ENCODE results near the gene EGFL7.

DNA sequence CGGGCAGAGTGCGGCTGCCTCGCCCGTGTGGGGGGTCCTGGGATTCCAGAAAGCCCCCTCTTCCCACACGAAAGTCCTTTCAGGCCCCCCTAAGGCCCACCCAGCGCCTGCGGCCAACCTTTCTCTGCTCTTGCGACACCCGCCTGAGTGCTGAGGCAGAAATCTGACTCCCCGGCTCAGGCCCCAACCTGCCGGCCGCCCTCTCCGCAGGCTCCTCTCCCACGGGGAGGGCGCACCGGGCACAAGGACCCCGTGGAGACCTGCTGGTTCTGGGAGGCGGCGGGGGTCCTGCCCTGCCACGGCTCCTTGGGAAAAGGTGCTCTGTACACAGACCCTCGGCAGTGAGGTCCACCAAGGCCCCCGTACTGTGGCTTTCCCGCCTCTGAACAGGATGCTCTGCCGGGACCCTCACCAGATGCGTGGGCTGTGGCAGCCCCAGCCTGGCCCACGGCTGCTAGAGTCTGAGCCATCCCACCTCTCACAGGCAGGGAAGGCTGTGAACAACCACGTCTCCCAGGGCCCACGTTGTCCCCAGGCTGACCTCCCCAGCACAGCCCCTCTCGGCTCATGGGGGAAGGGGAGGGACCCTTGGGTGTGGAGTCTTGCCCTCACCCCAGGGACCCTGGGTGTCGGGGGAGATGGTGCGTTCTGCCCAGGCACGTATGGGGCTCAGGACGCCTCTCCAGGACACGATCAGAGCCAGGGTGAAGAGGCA, 41.5 kb upstream of the EGFL7 start:
- TF ChIP-seq, protein P1, sequence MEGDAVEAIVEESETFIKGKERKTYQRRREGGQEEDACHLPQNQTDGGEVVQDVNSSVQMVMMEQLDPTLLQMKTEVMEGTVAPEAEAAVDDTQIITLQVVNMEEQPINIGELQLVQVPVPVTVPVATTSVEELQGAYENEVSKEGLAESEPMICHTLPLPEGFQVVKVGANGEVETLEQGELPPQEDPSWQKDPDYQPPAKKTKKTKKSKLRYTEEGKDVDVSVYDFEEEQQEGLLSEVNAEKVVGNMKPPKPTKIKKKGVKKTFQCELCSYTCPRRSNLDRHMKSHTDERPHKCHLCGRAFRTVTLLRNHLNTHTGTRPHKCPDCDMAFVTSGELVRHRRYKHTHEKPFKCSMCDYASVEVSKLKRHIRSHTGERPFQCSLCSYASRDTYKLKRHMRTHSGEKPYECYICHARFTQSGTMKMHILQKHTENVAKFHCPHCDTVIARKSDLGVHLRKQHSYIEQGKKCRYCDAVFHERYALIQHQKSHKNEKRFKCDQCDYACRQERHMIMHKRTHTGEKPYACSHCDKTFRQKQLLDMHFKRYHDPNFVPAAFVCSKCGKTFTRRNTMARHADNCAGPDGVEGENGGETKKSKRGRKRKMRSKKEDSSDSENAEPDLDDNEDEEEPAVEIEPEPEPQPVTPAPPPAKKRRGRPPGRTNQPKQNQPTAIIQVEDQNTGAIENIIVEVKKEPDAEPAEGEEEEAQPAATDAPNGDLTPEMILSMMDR (IDR thresholded peaks at IDR 0.05): no peak
- TF ChIP-seq POLR2A (IDR thresholded peaks at IDR 0.05): no peak

All from adrenal gland (tissue), 5 donors.